NCI-H69 (cell line): ENCODE data around the gene POTEE.
"Not testable (repeated sequence)": the region's sequence is repeated elsewhere in the genome, so short reads cannot be mapped to it uniquely, and the experiment has no call there.

Experiments used
- DNase-seq: peaks from one replicate; lab custom pipeline; 2025; lab: John Stamatoyannopoulos, UW

POTEE gene

DNA sequence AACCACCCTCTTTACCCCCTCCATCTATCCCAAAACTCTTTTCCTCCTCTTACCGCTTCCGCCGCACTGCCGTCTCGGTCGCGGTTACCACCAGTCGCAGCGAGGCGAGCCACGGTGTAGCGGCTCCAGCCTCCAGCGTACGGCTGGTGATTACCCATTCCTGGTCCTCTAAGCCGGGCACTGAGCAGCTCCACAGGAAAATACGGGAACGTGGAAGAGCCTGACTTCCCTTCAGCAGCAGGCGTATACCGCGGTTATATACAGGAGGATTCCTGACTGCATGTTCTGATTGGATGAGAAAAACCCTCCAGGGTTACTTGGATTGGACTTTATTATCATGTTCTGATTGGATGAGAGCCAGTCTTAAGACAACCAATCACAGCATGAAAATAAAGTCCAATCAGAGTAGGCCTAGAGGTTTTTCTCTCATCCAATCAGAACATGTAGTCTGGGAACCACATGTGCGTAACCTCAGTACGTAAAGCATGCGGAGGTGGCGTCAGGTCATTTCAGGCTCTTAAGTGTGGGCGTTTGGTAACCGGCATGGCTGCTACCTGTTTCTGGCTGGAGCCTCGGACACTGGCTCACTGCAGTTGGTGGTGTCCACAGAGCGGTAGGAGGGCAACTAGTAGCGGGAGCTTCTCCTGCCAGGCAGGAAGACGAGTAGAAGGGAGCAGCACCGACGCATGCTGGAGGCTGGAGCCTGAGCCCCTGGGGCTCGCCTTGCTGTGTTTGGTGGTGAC lies at the start of gene POTEE:
Gene POTEE (plus strand): TSS at position 507 of the 743 bp plus-strand sequence. CDS start 8,867 bp downstream, outside the sequence.
- DNase-seq, result peak; percentile 26

DNA sequence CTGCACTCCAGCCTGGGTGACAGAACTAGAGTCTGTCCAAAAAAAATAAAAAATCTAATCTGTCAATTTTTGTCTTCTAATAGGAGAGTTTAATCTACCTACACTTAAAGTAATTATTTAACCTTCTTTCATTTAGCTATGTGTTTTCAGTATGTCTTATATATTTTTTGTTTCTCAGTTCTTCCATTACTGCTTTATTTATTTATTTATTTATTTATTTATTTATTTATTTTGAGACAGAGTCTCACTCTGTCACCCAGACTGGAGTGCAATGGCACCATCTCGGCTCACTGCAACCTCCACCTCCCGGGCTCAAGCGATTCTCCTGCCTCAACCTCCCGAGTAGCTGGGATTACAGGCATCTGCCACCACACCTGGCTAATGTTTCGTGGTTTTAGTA lies 43.8 kb upstream of the POTEE start:
- DNase-seq, result not testable (repeated sequence)

GRCh38 chr2:131168538-131168937 lies 40.8 kb upstream of the POTEE start:
- DNase-seq, result no peak

DNA sequence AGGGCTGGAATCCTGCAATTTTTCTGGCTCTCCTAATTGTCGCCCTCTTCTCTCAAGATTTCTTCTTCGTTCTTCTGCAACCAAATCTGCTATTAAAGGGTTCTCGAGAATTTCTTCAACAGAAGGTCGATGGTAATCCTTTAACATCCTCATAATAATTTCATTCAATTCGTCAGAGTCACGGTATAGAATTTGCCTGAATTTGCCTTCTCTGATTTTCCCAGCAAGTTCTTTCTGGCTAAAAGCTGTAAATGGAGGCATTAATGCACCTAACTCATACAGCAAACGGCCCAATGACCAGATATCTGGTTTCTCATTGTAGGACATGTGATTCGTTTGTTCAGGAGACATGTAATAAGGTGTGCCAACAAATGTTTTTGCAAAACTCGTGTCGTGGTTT lies 31.3 kb upstream of the POTEE start:
- not testable (repeated sequence) for DNase-seq

GRCh38 chr2:131178721-131179418 lies 30.5 kb upstream of the POTEE start:
- not testable (repeated sequence) for DNase-seq

GRCh38 chr2:131181451-131181850 lies 27.9 kb upstream of the POTEE start:
- not testable (repeated sequence) for DNase-seq

DNA sequence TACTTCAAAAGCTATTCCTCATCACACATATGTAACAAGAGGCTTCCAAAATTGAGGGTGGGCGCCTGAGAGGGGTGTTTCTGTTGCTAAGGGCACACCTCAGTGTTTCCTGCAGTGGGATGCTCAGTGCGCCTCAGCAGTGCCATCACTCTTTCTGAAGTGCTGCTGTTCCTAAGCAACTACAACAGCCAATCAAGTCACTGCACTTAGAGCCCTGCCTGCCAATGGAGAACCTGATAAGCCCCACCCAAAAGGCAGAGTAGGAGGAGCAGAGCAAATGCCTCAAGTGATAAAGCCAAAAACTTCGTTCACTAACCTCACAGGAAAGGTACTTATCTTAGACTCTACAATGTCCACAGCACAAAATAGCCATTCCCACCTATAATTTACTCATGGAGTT lies 15.9 kb upstream of the POTEE start:
- DNase-seq, result not testable (repeated sequence)

DNA sequence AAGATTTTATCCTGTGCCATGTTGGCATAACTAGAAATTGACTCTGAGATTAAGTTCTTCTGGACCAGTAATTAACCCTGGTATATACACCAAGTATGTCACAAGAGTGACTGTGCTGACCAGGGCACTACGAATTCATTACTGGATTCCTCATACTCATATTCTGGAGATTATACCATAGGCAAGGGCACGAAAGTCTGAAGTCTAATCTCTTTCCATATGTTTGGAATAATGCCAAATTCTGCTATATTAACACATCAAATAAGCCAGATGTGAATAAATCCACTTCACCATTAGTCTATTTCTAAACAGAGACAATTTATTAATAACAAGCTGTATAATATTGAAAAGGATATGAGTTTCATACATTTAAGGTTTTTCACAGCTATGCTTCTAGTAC lies 13.2 kb upstream of the POTEE start:
- peak; percentile 0 for DNase-seq

GRCh38 chr2:131201098-131201497 lies 8.2 kb upstream of the POTEE start:
- DNase-seq, result no peak

DNA sequence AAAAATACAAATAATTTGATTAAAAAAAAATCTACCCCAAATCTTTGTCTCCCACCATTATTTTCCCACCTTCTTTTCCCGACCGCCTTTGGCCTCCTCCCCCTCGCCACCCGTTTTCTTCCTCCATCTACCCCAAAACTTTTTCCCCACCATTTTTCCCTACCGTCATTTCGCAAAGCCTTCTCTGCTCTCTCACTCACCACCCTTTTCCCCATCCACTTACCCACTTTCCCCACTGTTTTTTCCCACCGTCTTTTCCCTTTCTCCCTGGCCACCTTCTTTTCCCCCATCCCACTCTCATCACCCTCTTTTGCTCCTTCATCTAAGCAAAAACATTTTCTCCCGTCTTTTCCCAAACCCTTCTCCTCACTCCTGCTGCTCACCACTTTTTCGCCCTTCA lies 1.5 kb upstream of the POTEE start:
- DNase-seq, result not testable (repeated sequence)

DNA sequence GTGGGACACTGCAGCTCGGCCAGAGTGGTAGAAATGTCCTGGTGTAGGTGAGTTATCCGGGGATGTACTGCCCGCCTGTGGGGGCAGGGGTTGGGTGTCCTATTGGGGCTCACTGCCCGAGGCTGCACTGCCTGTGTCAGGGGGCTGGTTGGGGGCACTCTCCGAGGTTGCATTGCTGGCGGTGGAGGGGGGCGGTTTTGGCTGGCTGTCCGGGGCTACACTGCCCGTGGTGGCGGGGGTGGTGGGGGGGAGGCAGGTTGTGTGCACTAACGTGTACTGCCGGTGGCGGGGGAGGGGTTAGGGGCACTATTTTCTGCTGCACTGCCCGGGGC lies 403 bp downstream of the POTEE start:
- not testable (repeated sequence) for DNase-seq

DNA sequence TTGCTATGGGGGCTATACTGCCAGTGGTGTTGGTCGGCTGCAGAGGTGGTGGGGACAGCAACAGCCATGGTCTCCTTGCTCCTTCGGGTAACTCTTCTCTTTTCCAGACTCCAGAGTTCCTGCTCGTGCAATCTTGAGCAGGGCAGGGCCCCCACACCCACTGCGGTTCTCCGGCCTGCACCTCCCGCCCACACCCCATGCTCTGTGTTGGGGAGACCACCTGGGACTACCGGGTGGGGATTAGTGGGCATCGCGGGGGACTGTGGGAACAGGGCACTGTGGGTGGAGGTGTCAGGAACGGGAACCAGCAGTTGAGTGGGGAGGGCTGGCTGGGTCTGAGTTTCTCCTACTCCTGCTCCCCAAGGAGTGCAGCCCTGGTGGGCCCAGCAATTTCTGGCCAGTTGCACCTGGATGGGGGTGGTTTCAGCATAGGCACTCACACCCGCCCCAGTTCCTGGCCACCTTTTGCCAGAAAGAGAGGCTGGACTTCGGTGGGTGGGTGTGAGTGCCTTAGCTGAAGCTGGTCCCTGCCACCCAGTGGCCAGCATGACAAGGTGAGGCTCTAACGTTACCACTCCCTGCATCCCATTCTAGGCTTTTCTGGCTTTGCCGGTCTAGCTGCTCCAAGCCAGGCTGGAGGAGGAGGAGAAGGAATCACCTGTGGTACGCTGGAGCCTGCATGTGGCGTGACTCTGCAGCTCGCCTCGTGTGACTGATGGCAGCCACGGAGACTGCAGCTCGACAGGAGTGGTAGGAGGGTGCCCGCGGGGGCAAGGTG lies 1.3 kb downstream of the POTEE start:
- DNase-seq, result not testable (repeated sequence)

DNA sequence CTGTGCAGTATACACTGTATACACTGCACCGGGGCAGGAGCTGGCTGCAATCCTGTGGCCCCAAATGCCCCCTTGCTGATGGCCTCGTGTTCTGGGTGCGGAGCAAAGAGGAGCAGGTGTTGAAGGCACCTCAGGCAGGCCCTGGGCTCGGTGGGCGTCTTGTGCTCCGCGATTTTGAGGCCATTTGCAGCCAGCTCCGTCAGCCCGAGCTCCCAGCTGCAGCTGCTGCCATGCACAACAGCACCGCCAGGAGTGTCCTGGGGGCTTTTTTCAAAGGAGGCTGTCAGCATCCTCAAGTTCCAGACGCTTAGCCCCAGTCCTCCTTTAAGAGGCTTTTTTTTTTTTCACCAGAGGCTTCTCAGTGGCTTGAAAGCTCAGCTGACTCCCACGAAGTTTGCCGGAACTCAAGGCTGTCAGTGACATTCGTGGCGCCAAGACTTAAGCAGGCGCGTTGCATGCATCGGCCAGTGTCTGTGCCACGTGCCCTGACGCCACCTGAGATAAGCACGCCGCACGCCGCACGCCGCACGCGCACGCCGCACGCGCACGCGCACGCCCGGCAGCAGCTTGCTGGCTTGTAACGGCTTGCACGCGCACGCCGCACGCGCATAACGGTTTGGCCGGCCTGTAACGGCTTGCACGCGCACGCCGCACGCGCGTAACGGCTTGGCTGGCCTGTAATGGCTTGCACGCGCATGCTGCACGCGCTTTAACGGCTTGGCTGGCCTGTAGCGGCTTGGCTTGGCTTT lies 8.1 kb downstream of the POTEE start:
- not testable (repeated sequence) for DNase-seq

- DNase-seq, result peak; percentile 15
Observed at GRCh38 chr2:131235543-131236449, 26.5 kb downstream of the POTEE start.
